Measurements from ENCODE around the gene ENOX2.

Gene ENOX2

DNA sequence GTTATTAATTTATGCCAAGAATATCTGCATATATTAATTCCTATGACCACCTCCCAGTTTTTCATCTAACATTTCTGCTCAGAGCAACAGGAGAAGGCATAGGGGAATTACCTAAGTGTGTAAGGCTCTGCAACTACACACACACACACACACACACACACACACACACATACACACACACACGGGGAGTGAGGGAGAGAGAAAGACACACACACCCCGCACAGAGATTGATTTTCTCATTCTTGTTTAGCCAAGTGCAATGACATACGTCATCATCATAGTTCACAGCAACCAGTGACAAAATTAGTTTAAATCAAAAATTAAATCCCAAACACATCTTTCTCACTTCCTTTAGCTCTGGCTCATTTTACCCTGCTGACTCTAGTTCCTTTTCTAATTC is 298.1 kb downstream of the ENOX2 start:
- DNase-seq, result no peak

DNA sequence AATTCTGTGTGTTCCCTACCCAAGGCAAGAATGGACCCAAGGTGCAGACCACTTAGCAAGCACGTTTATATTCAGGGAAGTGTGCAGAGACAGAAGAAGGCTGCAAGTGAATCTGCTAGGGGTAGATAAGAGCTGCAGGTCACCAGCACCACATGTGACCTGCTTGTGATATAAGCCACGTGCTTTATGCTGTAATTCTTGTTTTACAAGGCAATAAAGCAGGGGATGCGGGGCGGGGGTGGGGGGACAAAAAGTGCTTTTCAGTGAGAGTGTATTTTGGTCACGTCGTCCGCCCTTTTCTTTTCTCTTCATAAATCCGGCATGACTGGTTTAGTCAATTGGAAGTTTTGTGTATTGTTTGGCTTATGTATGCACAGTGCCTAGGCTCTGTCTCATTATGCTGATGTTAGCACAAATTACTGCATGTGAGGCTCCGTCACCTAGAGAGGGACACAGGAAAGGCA is 308.5 kb downstream of the ENOX2 start:
- DNase-seq, result no peak

DNA sequence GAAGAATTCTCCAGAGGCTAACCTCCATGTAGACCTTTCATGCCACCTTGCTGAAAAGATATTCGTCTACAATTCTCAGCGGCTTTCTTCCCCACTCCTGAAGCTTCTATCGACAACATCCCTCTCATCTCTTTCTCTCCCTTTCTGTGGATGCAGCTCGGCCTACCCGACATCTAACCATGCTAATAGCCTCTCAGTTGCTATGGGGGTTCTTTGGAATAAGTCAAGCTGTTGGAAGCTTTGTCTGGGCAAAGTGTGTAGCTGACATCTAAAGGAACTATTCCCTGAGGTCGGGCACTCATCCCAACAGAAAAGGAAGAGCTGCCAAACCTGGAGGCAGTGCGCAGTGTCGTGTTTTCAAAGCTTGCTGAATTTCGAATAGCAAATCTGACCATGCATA is 309.1 kb downstream of the ENOX2 start:
- no peak for DNase-seq

DNA sequence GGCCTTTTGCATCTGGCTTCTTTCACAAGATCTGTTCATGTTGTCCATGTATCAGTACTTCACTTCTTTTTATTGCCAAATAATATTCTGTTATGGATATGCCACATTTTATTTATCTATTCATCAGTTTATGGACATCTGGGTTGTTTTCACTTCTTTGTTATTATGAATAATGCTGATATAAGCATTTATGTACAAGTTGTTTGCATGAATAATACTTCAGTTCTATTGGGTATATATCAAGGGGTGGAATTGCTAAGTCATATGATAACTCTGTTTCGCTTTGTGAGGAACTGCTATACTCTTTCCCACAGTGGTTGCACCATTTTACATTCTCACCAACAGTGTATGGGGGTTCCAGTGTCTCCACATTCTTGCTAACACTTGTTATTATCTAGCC is 310.8 kb downstream of the ENOX2 start:
- DNase-seq, result no peak

DNA sequence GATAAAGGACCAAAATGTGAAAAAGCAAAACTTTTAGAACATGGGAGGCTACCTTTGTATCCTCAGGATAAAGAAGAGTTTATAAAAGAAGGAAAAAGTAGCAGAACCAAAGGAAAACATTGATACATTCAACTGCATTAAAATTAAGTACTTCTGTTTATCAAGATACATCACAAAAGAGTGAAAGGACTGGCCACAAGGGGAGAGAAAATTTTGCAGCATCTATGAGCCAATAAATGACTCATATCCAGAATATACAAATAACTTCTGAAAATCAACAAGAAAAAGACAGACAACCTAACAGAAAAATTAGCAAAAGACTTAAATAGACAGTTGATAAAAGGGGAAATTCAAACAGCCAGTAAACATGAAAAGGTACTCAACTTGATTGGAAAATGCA is 324.1 kb downstream of the ENOX2 start:
- no peak for DNase-seq

GRCh38 chrX:130577431-130577830 is 325.6 kb downstream of the ENOX2 start:
- DNase-seq, result no peak

DNA sequence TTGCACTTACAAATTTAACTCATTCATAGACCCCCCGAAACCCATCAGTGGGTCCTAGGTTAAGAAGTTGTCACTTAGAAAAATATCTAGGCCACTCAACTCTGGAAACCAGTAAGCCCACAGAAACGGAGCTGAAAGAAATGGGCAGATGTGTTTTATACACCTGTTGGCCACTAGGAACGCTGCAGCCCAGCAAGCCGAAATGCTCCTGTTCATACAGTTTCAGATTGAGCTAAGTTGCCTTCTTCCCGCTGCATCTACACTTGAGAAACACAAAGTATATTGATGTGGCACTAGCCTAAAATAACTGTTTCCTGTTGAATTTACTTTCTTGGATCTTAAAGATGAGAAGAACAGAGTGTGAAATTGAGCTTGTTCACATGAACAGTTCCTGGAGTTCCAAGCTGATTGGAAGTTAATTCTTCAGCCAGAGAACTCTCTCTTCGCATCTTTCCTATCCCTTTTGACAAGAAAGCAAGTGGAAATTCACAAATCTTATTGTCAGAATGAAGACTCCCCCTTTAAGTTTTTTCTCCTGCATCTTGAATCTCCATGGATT is 327.1 kb downstream of the ENOX2 start:
- DNase-seq, result no peak
